K562 (cell line): ENCODE results near the gene GNG3. TPM values are rescaled to one million over a fixed set of nuclear protein-coding genes. Genes with fewer than 3 reads are reported as not detected.

ENCODE experiments used
- CEBPB ChIP-seq: fragments of 450-650 bp; IDR thresholded peaks from 2 replicates; pipeline ENCODE4 v1.6.1; 2016; ENCODE audit warnings: missing genetic modification characterization, missing compliant biosample characterization
- CHD1 ChIP-seq: fragments of 200-600 bp; sonication (generic); IDR thresholded peaks from one replicate; pipeline ENCODE4 v1.6.1; 2012; ENCODE audit warnings: mild to moderate bottlenecking, moderate library complexity, low read length, inconsistent platforms
- DMBX1 ChIP-seq: fragments of 250-450 bp; sonication (Bioruptor Pico); IDR thresholded peaks from 2 replicates; pipeline ENCODE4 v1.8.0; 2022; ENCODE audit warnings: inconsistent platforms, mild to moderate bottlenecking, moderate library complexity, borderline replicate concordance
- E2F5 ChIP-seq: sonication (generic); formaldehyde crosslinking; IDR thresholded peaks from 2 replicates; pipeline ENCODE4 v1.8.0; 2022; ENCODE audit warnings: mild to moderate bottlenecking, missing genetic modification reagents
- KDM5B ChIP-seq: fragments of 200-600 bp; sonication (generic); IDR thresholded peaks from 2 replicates; pipeline ENCODE4 v1.6.1; 2012; ENCODE audit warnings: low read depth, mild to moderate bottlenecking, moderate library complexity, low read length, control low read depth, inconsistent platforms; ENCODE audit not compliant: insufficient replicate concordance
- MEF2D ChIP-seq: conservative IDR thresholded peaks from 2 replicates; pipeline ENCODE4 v1.6.1; 2016; ENCODE audit warnings: low read depth, missing genetic modification characterization, missing compliant biosample characterization
- PRDM10 ChIP-seq: fragments of 450-650 bp; IDR thresholded peaks from 2 replicates; pipeline ENCODE4 v1.6.1; 2018; ENCODE audit not compliant: partially characterized antibody
- RB1 ChIP-seq: fragments of 450-650 bp; IDR thresholded peaks from 2 replicates; pipeline ENCODE4 v1.6.1; 2017; ENCODE audit warnings: low read depth, mild to moderate bottlenecking
- ZKSCAN1 ChIP-seq: fragments of 150-350 bp; IDR thresholded peaks from 2 replicates; pipeline ENCODE4 v1.6.1; 2016; ENCODE audit warnings: low read depth, low read length
- polyA plus RNA-seq, 8 experiments: library from polyadenylated mRNA; depleted of rRNA in 4 of 8; stranded (reverse) in 5 of 8; unstranded in 3 of 8; fragments of >200 nt; fragmentation: Nextera tagmentation in 2 of 8; fragmentation: Illumina TruSeq in 1 of 8; extraction: Ambion mirVana in 2 of 8; extraction: Trizol in 1 of 8; gene quantifications; 2 replicates each; pipeline versions ENCODE4 v1.2.1 to v1.2.3, GENCODE V29; 2011 to 2014; ENCODE audit warnings: inconsistent platforms in 1 of 8, missing spikeins in 1 of 8
- total RNA-seq, 7 experiments: library from RNA; depleted of rRNA in 6 of 7; stranded (reverse); fragments of >200 nt in 6 of 7; fragmentation: Illumina TruSeq in 2 of 7; extraction: Trizol in 2 of 7; gene quantifications; 2 replicates each; pipeline versions ENCODE4 v1.2.1 to v1.2.3, GENCODE V29; 2011 to 2021; ENCODE audit warnings: low replicate concordance in 1 of 7
- TF ChIP-seq, protein P1 (sequence below): sonication (generic); formaldehyde crosslinking; IDR thresholded peaks from 2 replicates; pipeline ENCODE4 v1.8.0; 2022; ENCODE audit warnings: mild to moderate bottlenecking, missing genetic modification reagents
- TF ChIP-seq, protein P2 (sequence below), 3 experiments: fragments of 200-800 bp in 1 of 3; fragments of 250-450 bp in 1 of 3; fragments of 450-650 bp in 1 of 3; sonication (Bioruptor Pico) in 1 of 3; sonication (Bioruptor generic) in 1 of 3; formaldehyde crosslinking in 1 of 3; IDR thresholded peaks; 2 replicates each; pipeline versions ENCODE4 v1.6.1 to v1.8.0; 2016 to 2022; ENCODE audit warnings: mild to moderate bottlenecking in 2 of 3, missing genetic modification characterization in 2 of 3, missing compliant biosample characterization in 1 of 3, moderate library complexity in 1 of 3
- TF ChIP-seq, protein P3 (sequence below): fragments of 450-650 bp; IDR thresholded peaks from 2 replicates; pipeline ENCODE4 v1.6.1; 2014; ENCODE audit warnings: low read depth, mild to moderate bottlenecking, moderate library complexity, borderline replicate concordance
- TF ChIP-seq, protein P4 (sequence below): sonication (generic); formaldehyde crosslinking; IDR thresholded peaks from 2 replicates; pipeline ENCODE4 v1.8.0; 2023; ENCODE audit warnings: mild to moderate bottlenecking, missing genetic modification reagents

GNG3 gene
- total and polyA plus RNA-seq, 9 of the 15 experiments (the other 6 are each of a cell fraction or from before 2014, with no cell fraction given) = 0.07 TPM; not detected in 8

DNA sequence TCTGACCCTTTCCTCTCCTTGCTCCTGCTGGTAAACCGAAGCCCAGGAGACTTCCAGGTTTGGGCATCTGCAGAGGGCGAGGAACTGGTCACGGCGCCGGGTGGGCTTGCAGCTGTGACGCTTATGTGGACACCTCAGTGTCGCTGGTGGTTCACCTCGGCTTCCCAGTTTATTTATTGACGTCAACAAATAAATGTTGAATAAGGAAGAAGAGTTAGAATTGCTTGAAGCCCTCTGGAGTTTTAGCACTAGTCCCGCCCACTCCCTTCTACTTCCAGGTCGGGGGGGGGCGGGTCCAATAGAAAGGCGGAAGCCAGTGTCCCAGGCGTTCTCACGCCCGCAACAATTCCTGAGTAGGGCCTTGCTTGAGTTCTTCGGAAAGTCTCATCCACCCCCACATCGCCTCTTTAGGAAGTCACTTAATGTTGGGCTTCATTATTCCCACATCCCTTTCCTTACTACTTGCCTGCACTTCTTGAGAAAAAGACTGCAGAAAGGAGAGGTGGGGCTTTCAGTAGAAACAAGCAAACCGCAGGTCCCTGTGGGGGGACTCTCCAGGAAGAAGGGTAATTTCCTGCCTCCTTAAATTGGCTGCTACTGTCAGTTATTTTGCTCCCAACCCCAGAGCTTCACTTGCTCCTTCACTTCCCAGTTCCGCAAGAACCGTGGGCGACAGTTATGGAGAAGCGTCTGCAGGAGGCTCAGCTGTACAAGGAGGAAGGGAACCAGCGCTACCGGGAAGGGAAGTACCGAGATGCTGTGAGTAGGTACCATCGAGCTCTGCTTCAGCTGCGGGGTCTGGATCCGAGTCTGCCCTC is 20.9 kb downstream of the GNG3 start, which contains the start of gene TTC9C (continued):
- TF ChIP-seq CEBPB (peak; percentile 5; the same call in 1 of the 2 replicates), RB1 (peak; percentile 35; the same call in 1 of the 2 replicates), MEF2D (tag) (no peak), ZKSCAN1 (peak; percentile 21; the same call in 1 of the 2 replicates), KDM5B (no peak), DMBX1 (CRISPR knock-in tag) (no peak), PRDM10 (no peak), CHD1 (peak; percentile 57), E2F5 (no peak; the same call in 1 of the 2 replicates)
- TF ChIP-seq, protein P1, sequence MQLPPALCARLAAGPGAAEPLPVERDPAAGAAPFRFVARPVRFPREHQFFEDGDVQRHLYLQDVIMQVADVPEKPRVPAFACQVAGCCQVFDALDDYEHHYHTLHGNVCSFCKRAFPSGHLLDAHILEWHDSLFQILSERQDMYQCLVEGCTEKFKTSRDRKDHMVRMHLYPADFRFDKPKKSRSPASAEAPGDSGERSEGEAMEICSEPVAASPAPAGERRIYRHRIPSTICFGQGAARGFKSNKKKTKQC (CRISPR knock-in tag) = 0 out of 2 replicates have a peak, but pooled peaks have one; percentile 35
- TF ChIP-seq, protein P2, sequence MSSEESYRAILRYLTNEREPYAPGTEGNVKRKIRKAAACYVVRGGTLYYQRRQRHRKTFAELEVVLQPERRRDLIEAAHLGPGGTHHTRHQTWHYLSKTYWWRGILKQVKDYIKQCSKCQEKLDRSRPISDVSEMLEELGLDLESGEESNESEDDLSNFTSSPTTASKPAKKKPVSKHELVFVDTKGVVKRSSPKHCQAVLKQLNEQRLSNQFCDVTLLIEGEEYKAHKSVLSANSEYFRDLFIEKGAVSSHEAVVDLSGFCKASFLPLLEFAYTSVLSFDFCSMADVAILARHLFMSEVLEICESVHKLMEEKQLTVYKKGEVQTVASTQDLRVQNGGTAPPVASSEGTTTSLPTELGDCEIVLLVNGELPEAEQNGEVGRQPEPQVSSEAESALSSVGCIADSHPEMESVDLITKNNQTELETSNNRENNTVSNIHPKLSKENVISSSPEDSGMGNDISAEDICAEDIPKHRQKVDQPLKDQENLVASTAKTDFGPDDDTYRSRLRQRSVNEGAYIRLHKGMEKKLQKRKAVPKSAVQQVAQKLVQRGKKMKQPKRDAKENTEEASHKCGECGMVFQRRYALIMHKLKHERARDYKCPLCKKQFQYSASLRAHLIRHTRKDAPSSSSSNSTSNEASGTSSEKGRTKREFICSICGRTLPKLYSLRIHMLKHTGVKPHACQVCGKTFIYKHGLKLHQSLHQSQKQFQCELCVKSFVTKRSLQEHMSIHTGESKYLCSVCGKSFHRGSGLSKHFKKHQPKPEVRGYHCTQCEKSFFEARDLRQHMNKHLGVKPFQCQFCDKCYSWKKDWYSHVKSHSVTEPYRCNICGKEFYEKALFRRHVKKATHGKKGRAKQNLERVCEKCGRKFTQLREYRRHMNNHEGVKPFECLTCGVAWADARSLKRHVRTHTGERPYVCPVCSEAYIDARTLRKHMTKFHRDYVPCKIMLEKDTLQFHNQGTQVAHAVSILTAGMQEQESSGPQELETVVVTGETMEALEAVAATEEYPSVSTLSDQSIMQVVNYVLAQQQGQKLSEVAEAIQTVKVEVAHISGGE (CRISPR knock-in tag; IDR thresholded peaks at IDR 0.05) = no peak
- TF ChIP-seq, protein P3, sequence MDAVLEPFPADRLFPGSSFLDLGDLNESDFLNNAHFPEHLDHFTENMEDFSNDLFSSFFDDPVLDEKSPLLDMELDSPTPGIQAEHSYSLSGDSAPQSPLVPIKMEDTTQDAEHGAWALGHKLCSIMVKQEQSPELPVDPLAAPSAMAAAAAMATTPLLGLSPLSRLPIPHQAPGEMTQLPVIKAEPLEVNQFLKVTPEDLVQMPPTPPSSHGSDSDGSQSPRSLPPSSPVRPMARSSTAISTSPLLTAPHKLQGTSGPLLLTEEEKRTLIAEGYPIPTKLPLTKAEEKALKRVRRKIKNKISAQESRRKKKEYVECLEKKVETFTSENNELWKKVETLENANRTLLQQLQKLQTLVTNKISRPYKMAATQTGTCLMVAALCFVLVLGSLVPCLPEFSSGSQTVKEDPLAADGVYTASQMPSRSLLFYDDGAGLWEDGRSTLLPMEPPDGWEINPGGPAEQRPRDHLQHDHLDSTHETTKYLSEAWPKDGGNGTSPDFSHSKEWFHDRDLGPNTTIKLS = peak; percentile 35; the same call in 1 of the 2 replicates
- TF ChIP-seq, protein P4, sequence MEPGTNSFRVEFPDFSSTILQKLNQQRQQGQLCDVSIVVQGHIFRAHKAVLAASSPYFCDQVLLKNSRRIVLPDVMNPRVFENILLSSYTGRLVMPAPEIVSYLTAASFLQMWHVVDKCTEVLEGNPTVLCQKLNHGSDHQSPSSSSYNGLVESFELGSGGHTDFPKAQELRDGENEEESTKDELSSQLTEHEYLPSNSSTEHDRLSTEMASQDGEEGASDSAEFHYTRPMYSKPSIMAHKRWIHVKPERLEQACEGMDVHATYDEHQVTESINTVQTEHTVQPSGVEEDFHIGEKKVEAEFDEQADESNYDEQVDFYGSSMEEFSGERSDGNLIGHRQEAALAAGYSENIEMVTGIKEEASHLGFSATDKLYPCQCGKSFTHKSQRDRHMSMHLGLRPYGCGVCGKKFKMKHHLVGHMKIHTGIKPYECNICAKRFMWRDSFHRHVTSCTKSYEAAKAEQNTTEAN (CRISPR knock-in tag) = peak; percentile 44; the same call in 1 of the 2 replicates
